Endothelial cell of umbilical vein (primary cell): Measurements from ENCODE around the gene ABCB6. TPM values are rescaled to one million over a fixed set of nuclear protein-coding genes. Genes with fewer than 3 reads are reported as not detected.

Experiments
- BruUV-seq: library from RNA; stranded (reverse); fragments of 400-500 nt; replicated peaks from 2 replicates; lab custom pipeline; 2021; lab: Mats Ljungman, UMichigan
- CTCF ChIA-PET: fragments of 300-600, 350-600 bp; sonication (Branson Sonifier 250); formaldehyde crosslinking; loops from one replicate; lab custom pipeline; 2021; ENCODE audit warnings: antibody characterized with exemption, inconsistent platforms; lab: Charles Lee
- POLR2A ChIA-PET: fragments of 300-600, 350-600 bp; sonication (Branson Sonifier 250); formaldehyde crosslinking; loops from one replicate; lab custom pipeline; 2021; ENCODE audit warnings: antibody characterized with exemption, inconsistent platforms; lab: Charles Lee
- DNase-seq: peaks from one replicate; pipeline ENCODE4 v3.0.0-alpha.2; 2011; ENCODE audit warnings: low read depth, low spot score
- FAIRE-seq: peaks from 2 replicates; lab custom pipeline; 2011; peaks lifted over from hg19 to GRCh38; lab: Jason Lieb, UNC
- H2AFZ ChIP-seq: 2 replicates; pipeline ENCODE4 v1.6.0; 2012; ENCODE audit warnings: low read depth, low read length, control low read depth, inconsistent platforms
- H3K27ac ChIP-seq: 2 replicates; pipeline ENCODE4 v1.5.1; 2011; ENCODE audit warnings: low read depth, mild to moderate bottlenecking, control low read depth, low read length, moderate library complexity; ENCODE audit not compliant: insufficient read depth
- H3K27me3 ChIP-seq, 2 experiments: 2 replicates each; pipeline versions ENCODE4 v1.6.0 to v1.6.1; 2011; ENCODE audit warnings: low read length in 2 of 2, mixed read lengths in 1 of 2; ENCODE audit not compliant: control insufficient read depth in 2 of 2, insufficient read depth in 2 of 2
- H3K36me3 ChIP-seq, 2 experiments: 2 replicates in 1 of 2; 3 replicates in 1 of 2; pipeline ENCODE4 v1.5.1; 2011; ENCODE audit warnings: low read length in 2 of 2, mild to moderate bottlenecking in 1 of 2, moderate library complexity in 1 of 2; ENCODE audit not compliant: control insufficient read depth in 2 of 2, insufficient read depth in 2 of 2; ENCODE audit errors: extremely low read depth in 1 of 2
- H3K4me1 ChIP-seq: 3 replicates; pipeline ENCODE4 v1.5.1; 2011; ENCODE audit warnings: mild to moderate bottlenecking, low read length; ENCODE audit not compliant: control insufficient read depth, insufficient read depth; ENCODE audit errors: extremely low read depth
- H3K4me2 ChIP-seq: 2 replicates; pipeline ENCODE4 v1.6.1; 2011; ENCODE audit warnings: low read length, control low read depth, mixed read lengths; ENCODE audit not compliant: insufficient read depth
- H3K4me3 ChIP-seq, 3 experiments: fragments of 200-600 bp in 1 of 3; sonication (generic), shearing (Covaris generic) in 1 of 3; replicated peaks in 1 of 3; 2 replicates each; pipeline ENCODE4 v1.5.1; 2011 to 2016; ENCODE audit warnings: control low read depth in 3 of 3, low read length in 3 of 3, mild to moderate bottlenecking in 2 of 3, inconsistent platforms in 1 of 3, low read depth in 1 of 3, moderate library complexity in 1 of 3; ENCODE audit not compliant: insufficient read depth in 1 of 3
- H3K79me2 ChIP-seq: 2 replicates; pipeline ENCODE4 v1.6.0; 2012; ENCODE audit warnings: low read length, inconsistent platforms; ENCODE audit not compliant: control insufficient read depth, insufficient read depth
- H3K9ac ChIP-seq: replicated peaks from 2 replicates; pipeline ENCODE3; 2011; ENCODE audit warnings: low read length, control low read depth; ENCODE audit not compliant: insufficient read depth; ENCODE audit errors: extremely low read depth
- H3K9me1 ChIP-seq: replicated peaks from 3 replicates; pipeline ENCODE4 v1.6.0; 2011; ENCODE audit warnings: mild to moderate bottlenecking, low read length; ENCODE audit not compliant: control insufficient read depth, insufficient read depth; ENCODE audit errors: extremely low read depth
- H3K9me3 ChIP-seq: replicated peaks from 2 replicates; pipeline ENCODE4 v1.5.1; 2012; ENCODE audit warnings: low read length, inconsistent platforms; ENCODE audit not compliant: control insufficient read depth, insufficient read depth
- H4K20me1 ChIP-seq: replicated peaks from 2 replicates; pipeline ENCODE3; 2011; ENCODE audit warnings: mild to moderate bottlenecking, low read length; ENCODE audit not compliant: control insufficient read depth, insufficient read depth; ENCODE audit errors: extremely low read depth
- EZH2 ChIP-seq: IDR thresholded peaks from 2 replicates; pipeline ENCODE4 v1.6.1; 2012; ENCODE audit warnings: borderline replicate concordance, low read depth, mild to moderate bottlenecking, moderate library complexity, low read length, inconsistent platforms; ENCODE audit not compliant: severe bottlenecking
- FOS ChIP-seq: IDR thresholded peaks from 2 replicates; pipeline ENCODE4 v1.6.1; 2011; ENCODE audit warnings: mild to moderate bottlenecking, low read length, moderate library complexity, borderline replicate concordance; ENCODE audit not compliant: insufficient read depth
- GATA2 ChIP-seq: IDR thresholded peaks from 2 replicates; pipeline ENCODE4 v1.7.0; 2011; ENCODE audit warnings: low read depth, mild to moderate bottlenecking, moderate library complexity, mixed read lengths, low read length; ENCODE audit not compliant: insufficient read length, insufficient read depth
- dilution Hi-C: fragments of 300-500 bp; cut with MboI; formaldehyde crosslinking; loops from one replicate; pipeline ENCODE4 v1.15.0; 2019; ENCODE audit warnings: low sequenced_read_pairs; ENCODE audit not compliant: extremely low pct_ligation_motif_present
- intact Hi-C: fragments of 100-400 bp; cut with micrococcal nuclease; formaldehyde crosslinking; loops from one replicate; pipeline ENCODE4 v1.10.0; 2022
- polyA plus RNA-seq, 4 experiments: library from polyadenylated mRNA; depleted of rRNA in 3 of 4; stranded (reverse) in 3 of 4; unstranded in 1 of 4; fragments of >200 nt; gene quantifications; 2 replicates each; pipeline versions ENCODE4 v1.2.1 to v1.2.3, GENCODE V29; 2011 to 2012; ENCODE audit warnings: missing spikeins in 1 of 4
- total RNA-seq: library from RNA; stranded (reverse); gene quantifications from 2 replicates; pipeline ENCODE4 v1.2.3, GENCODE V29; 2021
- TF ChIP-seq, protein P1 (sequence below), 2 donors: IDR thresholded peaks; 1 replicate in 1 of 2; 2 replicates in 1 of 2; pipeline ENCODE4 v1.5.1; 2011; ENCODE audit warnings: low read length in 2 of 2, mild to moderate bottlenecking in 2 of 2, moderate library complexity in 2 of 2, control low read depth in 1 of 2, inconsistent platforms in 1 of 2, low read depth in 1 of 2; ENCODE audit not compliant: insufficient read depth in 1 of 2; ENCODE audit errors: extremely low read depth in 1 of 2
- TF ChIP-seq, protein P2 (sequence below): IDR thresholded peaks from 2 replicates; pipeline ENCODE4 v1.6.1; 2011; ENCODE audit not compliant: insufficient read depth, insufficient read length

ABCB6 gene
- total and polyA plus RNA-seq, 2 donors (not counting 3 experiments of a cell fraction or from before 2014, with no cell fraction given), result 25.7 to 32.5 TPM

DNA sequence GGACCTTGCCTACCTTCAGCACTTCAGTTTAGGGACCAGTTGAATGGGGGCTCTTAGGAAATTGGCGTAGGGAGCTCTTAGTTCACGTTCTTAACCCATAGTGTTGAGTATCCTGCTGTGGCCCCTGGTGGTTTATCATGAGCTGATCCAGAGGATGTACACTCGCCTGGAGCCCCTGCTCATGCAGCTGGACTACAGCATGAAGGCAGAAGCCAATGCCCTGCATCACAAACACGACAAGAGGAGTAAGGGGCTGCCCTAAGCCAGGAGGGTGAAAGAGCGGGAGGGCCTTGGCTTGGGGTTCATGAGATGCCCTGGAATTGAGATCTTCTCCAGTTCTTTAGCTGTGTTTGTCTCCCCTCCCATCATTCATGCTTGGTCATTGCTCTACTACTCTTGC, 37.8 kb downstream of the ABCB6 start:
- no peak overlapping the region for H2AFZ ChIP-seq
- no peak for DNase-seq
- no peak for TF ChIP-seq GATA2
- TF ChIP-seq FOS, result no peak
- no peak for TF ChIP-seq EZH2
- TF ChIP-seq, protein P1, sequence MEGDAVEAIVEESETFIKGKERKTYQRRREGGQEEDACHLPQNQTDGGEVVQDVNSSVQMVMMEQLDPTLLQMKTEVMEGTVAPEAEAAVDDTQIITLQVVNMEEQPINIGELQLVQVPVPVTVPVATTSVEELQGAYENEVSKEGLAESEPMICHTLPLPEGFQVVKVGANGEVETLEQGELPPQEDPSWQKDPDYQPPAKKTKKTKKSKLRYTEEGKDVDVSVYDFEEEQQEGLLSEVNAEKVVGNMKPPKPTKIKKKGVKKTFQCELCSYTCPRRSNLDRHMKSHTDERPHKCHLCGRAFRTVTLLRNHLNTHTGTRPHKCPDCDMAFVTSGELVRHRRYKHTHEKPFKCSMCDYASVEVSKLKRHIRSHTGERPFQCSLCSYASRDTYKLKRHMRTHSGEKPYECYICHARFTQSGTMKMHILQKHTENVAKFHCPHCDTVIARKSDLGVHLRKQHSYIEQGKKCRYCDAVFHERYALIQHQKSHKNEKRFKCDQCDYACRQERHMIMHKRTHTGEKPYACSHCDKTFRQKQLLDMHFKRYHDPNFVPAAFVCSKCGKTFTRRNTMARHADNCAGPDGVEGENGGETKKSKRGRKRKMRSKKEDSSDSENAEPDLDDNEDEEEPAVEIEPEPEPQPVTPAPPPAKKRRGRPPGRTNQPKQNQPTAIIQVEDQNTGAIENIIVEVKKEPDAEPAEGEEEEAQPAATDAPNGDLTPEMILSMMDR (IDR thresholded peaks at IDR 0.05; ENCODE audit: extremely low read depth in 1 of 2, insufficient read depth in 1 of 2, low read depth in 1 of 2, low read length in 2 of 2), result no peak
- TF ChIP-seq, protein P2, sequence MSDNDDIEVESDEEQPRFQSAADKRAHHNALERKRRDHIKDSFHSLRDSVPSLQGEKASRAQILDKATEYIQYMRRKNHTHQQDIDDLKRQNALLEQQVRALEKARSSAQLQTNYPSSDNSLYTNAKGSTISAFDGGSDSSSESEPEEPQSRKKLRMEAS, result no peak
- H4K20me1 ChIP-seq, result no peaks in the 10 kb centered on the region
- H3K27ac ChIP-seq, result no peak overlapping the region
- H3K4me2 ChIP-seq, result no peak overlapping the region
- no peaks in the 10 kb centered on the region for H3K9me3 ChIP-seq
- POLR2A ChIA-PET, result no interaction called here
- intact Hi-C loops (no loop called here), dilution Hi-C loops (no loop called here)
- H3K4me1 ChIP-seq, result peaks cover 18% of the 10 kb centered on the region
- no peak overlapping the region for H3K4me3 ChIP-seq
- H3K36me3 ChIP-seq, result peaks cover 15 to 39% of the 10 kb centered on the region in 2 experiments
- CTCF ChIA-PET, result interaction anchor here (1.4 to 2.2 kb wide), 4 partner anchors 10 to 151 kb away, joined by 3 to 10 read pairs (median 4); no protein-coding TSS in a partner anchor
- H3K79me2 ChIP-seq, result peaks cover 20% of the 10 kb centered on the region
- H3K9me1 ChIP-seq, result no peaks in the 10 kb centered on the region
- H3K9ac ChIP-seq, result no peak overlapping the region
- no TSS peak for BruUV-seq
- no peaks in the 10 kb centered on the region for H3K27me3 ChIP-seq
- no peak for FAIRE-seq
